ENCODE data around the gene UBQLN1. TPM values are rescaled to one million over a fixed set of nuclear protein-coding genes. Genes with fewer than 3 reads are reported as not detected.

UBQLN1 gene
- total RNA-seq, 4 donors from 2014 or later = 202 to 266 (median 231) TPM

- in situ Hi-C loops (cut with MboI; ENCODE audit: low sequenced_read_pairs in 4 of 4) = loop anchor here in 2 of 4 donors (25.0 kb wide), 1 partner anchor 289 kb away; the partner anchor contains the start of gene KIF27 (in 2 of the 2)
- ATAC-seq = peak in 1 of 2 donors; percentile 18
- H3K36me3 ChIP-seq = peaks cover 0 to 11% of the 10 kb centered on the region in 2 donors
Observed at GRCh38 chr9:83623679-83624076, 84.1 kb downstream of the UBQLN1 start.

GRCh38 chr9:83622939-83623678 lies 84.6 kb downstream of the UBQLN1 start, which contains the start of gene IDNK:
TSS of gene IDNK (plus strand) at chr9:83623143. CDS start at chr9:83623172, 29 bp downstream.
- TF ChIP-seq, protein P1, sequence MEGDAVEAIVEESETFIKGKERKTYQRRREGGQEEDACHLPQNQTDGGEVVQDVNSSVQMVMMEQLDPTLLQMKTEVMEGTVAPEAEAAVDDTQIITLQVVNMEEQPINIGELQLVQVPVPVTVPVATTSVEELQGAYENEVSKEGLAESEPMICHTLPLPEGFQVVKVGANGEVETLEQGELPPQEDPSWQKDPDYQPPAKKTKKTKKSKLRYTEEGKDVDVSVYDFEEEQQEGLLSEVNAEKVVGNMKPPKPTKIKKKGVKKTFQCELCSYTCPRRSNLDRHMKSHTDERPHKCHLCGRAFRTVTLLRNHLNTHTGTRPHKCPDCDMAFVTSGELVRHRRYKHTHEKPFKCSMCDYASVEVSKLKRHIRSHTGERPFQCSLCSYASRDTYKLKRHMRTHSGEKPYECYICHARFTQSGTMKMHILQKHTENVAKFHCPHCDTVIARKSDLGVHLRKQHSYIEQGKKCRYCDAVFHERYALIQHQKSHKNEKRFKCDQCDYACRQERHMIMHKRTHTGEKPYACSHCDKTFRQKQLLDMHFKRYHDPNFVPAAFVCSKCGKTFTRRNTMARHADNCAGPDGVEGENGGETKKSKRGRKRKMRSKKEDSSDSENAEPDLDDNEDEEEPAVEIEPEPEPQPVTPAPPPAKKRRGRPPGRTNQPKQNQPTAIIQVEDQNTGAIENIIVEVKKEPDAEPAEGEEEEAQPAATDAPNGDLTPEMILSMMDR (IDR thresholded peaks at IDR 0.05 in 4 of 5, conservative IDR thresholded peaks at IDR 0.05 in 1 of 5) = peak in 1 of 5 experiments; percentile 10
- peak in 1 of 2 donors; percentile 15 for TF ChIP-seq POLR2A (IDR thresholded peaks at IDR 0.05)
- peak within 1 kb of the TSS; percentile 67 to 73 (median 70) for H3K27ac ChIP-seq
- peaks cover 6 to 12% of the 10 kb centered on the region in 2 donors for H3K4me1 ChIP-seq
- peak in 1 of 2 donors; percentile 9 for DNase-seq
- in situ Hi-C loops (cut with MboI; ENCODE audit: low sequenced_read_pairs in 4 of 4) (loop anchor here in 2 of 4 donors (25.0 kb wide), 1 partner anchor 289 kb away; the partner anchor contains the start of gene KIF27 (in 2 of the 2)), intact Hi-C loops (cut with DNase I; ENCODE audit: low total_unique reads) (loop anchor here (5.0 kb wide), 1 partner anchor 299 kb away; the partner anchor contains the start of gene KIF27)
- H3K36me3 ChIP-seq = peaks cover 0 to 10% of the 10 kb centered on the region in 2 donors
- peak; percentile 40 to 67 for ATAC-seq
- H3K9me3 ChIP-seq = no peaks in the 10 kb centered on the region
- peak within 1 kb of the TSS; percentile 70 to 84 (median 78) for H3K4me3 ChIP-seq
- no peaks in the 10 kb centered on the region for H3K27me3 ChIP-seq

More at GRCh38 chr9:83623679-83624076, 84.1 kb downstream of the UBQLN1 start:
- no peak for DNase-seq
- Histone ChIP-seq H3K4me1 (peaks cover 6 to 12% of the 10 kb centered on the region in 2 donors), H3K9me3 (no peaks in the 10 kb centered on the region), H3K27ac (peak overlapping the region; percentile 67 to 73 (median 70)), H3K27me3 (no peaks in the 10 kb centered on the region), H3K4me3 (peak overlapping the region; percentile 70 to 84 (median 78))
- no peak for TF ChIP-seq POLR2A (IDR thresholded peaks at IDR 0.05)
- TF ChIP-seq, protein P1 (IDR thresholded peaks at IDR 0.05 in 4 of 5, conservative IDR thresholded peaks at IDR 0.05 in 1 of 5) = no peak
- intact Hi-C loops (cut with DNase I; ENCODE audit: low total_unique reads) = loop anchor here (5.0 kb wide), 1 partner anchor 299 kb away; the partner anchor contains the start of gene KIF27

DNA sequence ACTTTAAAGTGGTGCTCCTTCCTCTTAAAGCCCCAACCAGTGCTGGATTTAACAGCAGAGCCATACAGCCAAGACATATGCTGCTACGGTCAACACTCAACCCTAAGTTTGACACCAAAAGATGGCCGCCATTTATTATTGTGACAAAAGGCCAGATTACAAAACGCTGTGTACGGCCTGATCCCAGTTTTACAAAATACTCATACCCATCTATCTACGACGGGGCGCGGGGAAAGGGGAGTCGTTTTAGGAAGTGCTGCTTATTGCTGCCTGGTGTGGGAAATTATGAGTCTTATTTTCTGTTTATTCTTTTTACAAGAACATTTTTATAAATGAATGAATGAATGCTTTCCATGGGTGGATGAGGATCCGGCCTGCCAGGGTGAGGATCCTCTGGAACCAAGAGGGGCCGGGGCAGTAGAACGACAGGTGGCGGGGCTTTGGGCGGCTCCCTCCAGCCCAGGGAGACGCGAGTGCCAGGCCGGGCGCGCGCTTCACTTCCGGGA lies 85.3 kb downstream of the UBQLN1 start:
- H3K27ac ChIP-seq = peak overlapping the region; percentile 67 to 73 (median 70)
- in situ Hi-C loops (cut with MboI; ENCODE audit: low sequenced_read_pairs in 4 of 4) = loop anchor here in 2 of 4 donors (25.0 kb wide), 1 partner anchor 290 kb away; the partner anchor contains the start of gene KIF27 (in 2 of the 2)
- ATAC-seq = peak in 1 of 2 donors; percentile 57
- TF ChIP-seq POLR2A (IDR thresholded peaks at IDR 0.05) = no peak
- TF ChIP-seq, protein P1 (IDR thresholded peaks at IDR 0.05 in 4 of 5, conservative IDR thresholded peaks at IDR 0.05 in 1 of 5) = no peak
- H3K36me3 ChIP-seq = peaks cover 0 to 7% of the 10 kb centered on the region in 2 donors
- H3K4me3 ChIP-seq = peak overlapping the region; percentile 70 to 84 (median 78)
- H3K27me3 ChIP-seq = no peaks in the 10 kb centered on the region
- DNase-seq = peak in 1 of 2 donors; percentile 43
- intact Hi-C loops (cut with DNase I; ENCODE audit: low total_unique reads) = loop anchor here (5.0 kb wide), 1 partner anchor 300 kb away; the partner anchor contains the start of gene KIF27
- H3K4me1 ChIP-seq = peaks cover 6 to 12% of the 10 kb centered on the region in 2 donors
- H3K9me3 ChIP-seq = no peaks in the 10 kb centered on the region

DNA sequence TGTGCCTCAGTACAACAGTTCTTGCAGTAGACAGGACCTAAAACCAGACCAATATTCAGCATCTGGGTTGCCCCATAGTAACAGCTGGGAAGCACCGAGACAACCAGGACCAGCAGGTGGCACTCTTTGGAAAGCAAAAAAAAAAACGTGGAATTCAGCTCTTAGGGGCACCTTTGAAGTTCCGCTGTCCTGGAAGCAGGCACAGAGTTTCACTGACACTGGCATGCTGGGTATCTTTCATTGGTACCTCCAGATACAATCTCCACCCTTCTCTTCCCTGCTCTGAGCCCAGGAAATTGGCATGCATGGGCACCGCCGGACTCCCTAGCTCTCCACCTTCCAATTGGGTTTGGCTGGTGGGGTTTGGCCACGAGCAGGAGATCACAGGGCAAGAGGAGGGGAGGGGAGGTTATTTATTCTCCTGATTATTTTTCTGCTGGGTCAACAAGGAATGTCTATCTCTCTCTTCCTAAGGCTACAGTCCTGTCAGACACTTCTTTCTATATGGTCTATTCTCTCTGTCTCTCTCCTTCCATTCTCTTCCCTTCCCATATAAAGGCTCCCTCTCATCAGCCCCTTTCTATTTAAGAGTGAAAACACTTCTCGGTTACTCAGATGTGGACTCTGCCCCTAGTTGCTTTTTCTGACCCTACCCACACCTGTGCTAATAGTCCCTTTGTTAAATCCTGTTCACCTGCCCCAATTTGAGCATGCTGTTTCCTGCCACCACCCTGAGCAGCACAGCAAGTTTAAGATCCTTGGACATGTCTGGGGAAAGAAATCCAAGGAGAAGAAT lies 86.7 kb downstream of the UBQLN1 start:
- DNase-seq = no peak
- no peaks in the 10 kb centered on the region for H3K36me3 ChIP-seq

More for the DNA sequence above, 86.7 kb downstream of the UBQLN1 start:
- Histone ChIP-seq H3K4me3 (no peak overlapping the region), H3K4me1 (peaks cover 6 to 12% of the 10 kb centered on the region in 2 donors), H3K27me3 (no peaks in the 10 kb centered on the region), H3K9me3 (no peaks in the 10 kb centered on the region), H3K27ac (no peak overlapping the region)
- intact Hi-C loops (cut with DNase I; ENCODE audit: low total_unique reads) = loop anchor here (5.0 kb wide), 1 partner anchor 301 kb away; the partner anchor contains the start of gene KIF27
- in situ Hi-C loops (cut with MboI; ENCODE audit: low sequenced_read_pairs in 4 of 4) = loop anchor here in 2 of 4 donors (25.0 kb wide), 1 partner anchor 291 kb away; the partner anchor contains the start of gene KIF27 (in 2 of the 2)
- no peak for TF ChIP-seq POLR2A (IDR thresholded peaks at IDR 0.05)
- TF ChIP-seq, protein P1 (IDR thresholded peaks at IDR 0.05 in 4 of 5, conservative IDR thresholded peaks at IDR 0.05 in 1 of 5) = peak in 4 of 5 experiments; percentile 32 to 66 (median 47)
- peak in 1 of 2 donors; percentile 19 for ATAC-seq

Data from gastrocnemius medialis (tissue), 4 donors.